Right lobe of liver (tissue), 4 donors: ENCODE results near the gene CLIC1.

Source experiments
- POLR2A ChIP-seq: fragments of 450-650 bp; IDR thresholded peaks from one replicate; pipeline ENCODE4 v1.6.1; 2017; ENCODE audit warnings: antibody characterized with exemption, mild to moderate bottlenecking
- TF ChIP-seq, protein P1 (sequence below), 4 donors: fragments of 200-600 bp in 3 of 4; fragments of 450-650 bp in 1 of 4; IDR thresholded peaks; one replicate each; pipeline versions ENCODE4 v1.5.1 to v1.8.0; 2016 to 2022; ENCODE audit warnings: antibody characterized with exemption in 4 of 4, mild to moderate bottlenecking in 2 of 4
- donor health status: DM: no; HTN: no; CAD: no.
- donor health status: DM: no; HTN: no; CAD: no.
- donor health status: DM: no; HTN: yes; CAD: no.

DNA sequence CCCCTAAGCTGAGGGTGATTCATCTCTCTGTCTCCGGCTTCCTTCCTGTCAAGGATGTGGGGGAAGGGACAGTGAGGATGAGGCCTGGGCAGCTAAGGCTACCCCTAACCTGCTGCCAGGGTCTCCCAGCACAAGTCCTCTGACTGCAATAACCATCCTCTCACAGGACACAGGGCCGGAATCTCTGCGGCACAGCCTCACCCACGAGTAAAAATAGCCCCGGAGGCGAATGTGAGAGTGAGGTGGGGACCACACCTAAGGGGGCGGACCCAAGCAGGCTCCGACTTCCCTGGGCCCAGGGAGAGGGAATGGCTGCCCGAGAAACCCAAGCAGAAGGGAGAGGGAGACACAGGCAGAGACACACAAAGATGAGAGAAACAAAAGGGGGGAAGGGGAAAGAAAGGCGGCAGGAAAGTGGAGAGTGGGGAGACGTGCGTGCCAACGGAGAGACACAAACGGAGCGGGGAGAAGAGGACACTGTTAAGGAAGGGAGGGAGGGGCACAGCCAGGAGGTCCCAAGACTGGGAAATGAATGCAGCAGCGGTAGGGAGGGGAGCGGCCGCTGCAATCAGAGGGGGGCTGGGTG, 1.4 kb downstream of the CLIC1 start:
- TF ChIP-seq, protein P1, sequence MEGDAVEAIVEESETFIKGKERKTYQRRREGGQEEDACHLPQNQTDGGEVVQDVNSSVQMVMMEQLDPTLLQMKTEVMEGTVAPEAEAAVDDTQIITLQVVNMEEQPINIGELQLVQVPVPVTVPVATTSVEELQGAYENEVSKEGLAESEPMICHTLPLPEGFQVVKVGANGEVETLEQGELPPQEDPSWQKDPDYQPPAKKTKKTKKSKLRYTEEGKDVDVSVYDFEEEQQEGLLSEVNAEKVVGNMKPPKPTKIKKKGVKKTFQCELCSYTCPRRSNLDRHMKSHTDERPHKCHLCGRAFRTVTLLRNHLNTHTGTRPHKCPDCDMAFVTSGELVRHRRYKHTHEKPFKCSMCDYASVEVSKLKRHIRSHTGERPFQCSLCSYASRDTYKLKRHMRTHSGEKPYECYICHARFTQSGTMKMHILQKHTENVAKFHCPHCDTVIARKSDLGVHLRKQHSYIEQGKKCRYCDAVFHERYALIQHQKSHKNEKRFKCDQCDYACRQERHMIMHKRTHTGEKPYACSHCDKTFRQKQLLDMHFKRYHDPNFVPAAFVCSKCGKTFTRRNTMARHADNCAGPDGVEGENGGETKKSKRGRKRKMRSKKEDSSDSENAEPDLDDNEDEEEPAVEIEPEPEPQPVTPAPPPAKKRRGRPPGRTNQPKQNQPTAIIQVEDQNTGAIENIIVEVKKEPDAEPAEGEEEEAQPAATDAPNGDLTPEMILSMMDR (IDR thresholded peaks at IDR 0.05): no peak
- no peak for TF ChIP-seq POLR2A
